OCI-LY7 (cell line): ENCODE measurements around the gene F7. TPM values are rescaled to one million over a fixed set of nuclear protein-coding genes. Genes with fewer than 3 reads are reported as not detected.

Source experiments
- BruUV-seq: library from RNA; stranded (reverse); fragments of 400-500 nt; replicated peaks from 2 replicates; lab custom pipeline; 2021; lab: Mats Ljungman, UMichigan
- CTCF ChIA-PET: fragments of 300-600 bp; sonication (Branson Sonifier 250); formaldehyde crosslinking; loops from one replicate; lab custom pipeline; 2022; ENCODE audit warnings: antibody characterized with exemption; ENCODE audit not compliant: unreplicated experiment; lab: Charles Lee
- POLR2A ChIA-PET: fragments of 300-600 bp; sonication (Branson Sonifier 250); formaldehyde crosslinking; loops from one replicate; lab custom pipeline; 2022; ENCODE audit warnings: antibody characterized with exemption; lab: Charles Lee
- DNase-seq: peaks from one replicate; pipeline ENCODE4 v3.0.0-alpha.2; 2015; ENCODE audit warnings: low spot score
- H2AFZ ChIP-seq: fragments of 200-600 bp; sonication (generic), shearing (Covaris generic); 2 replicates; pipeline ENCODE4 v1.6.1; 2014; ENCODE audit warnings: mild to moderate bottlenecking, antibody characterized with exemption, low read length, moderate library complexity
- H3K27ac ChIP-seq: fragments of 200-600 bp; sonication (generic); 2 replicates; pipeline ENCODE4 v1.5.1; 2014; ENCODE audit warnings: mixed run types, low read depth, mild to moderate bottlenecking, moderate library complexity, low read length, inconsistent platforms; ENCODE audit not compliant: poor library complexity, severe bottlenecking
- H3K36me3 ChIP-seq: fragments of 200-600 bp; sonication (generic); 2 replicates; pipeline ENCODE4 v1.6.1; 2014; ENCODE audit warnings: mild to moderate bottlenecking, antibody characterized with exemption, low read length, moderate library complexity, mixed read lengths; ENCODE audit not compliant: insufficient read depth
- H3K4me1 ChIP-seq: fragments of 200-600 bp; sonication (generic); 2 replicates; pipeline ENCODE4 v1.5.1; 2014; ENCODE audit warnings: mild to moderate bottlenecking, low read length; ENCODE audit not compliant: insufficient read depth, poor library complexity, severe bottlenecking
- H3K4me2 ChIP-seq: fragments of 200-600 bp; sonication (generic); 2 replicates; pipeline ENCODE4 v1.6.1; 2014; ENCODE audit warnings: mild to moderate bottlenecking, low read length
- H3K4me3 ChIP-seq: fragments of 200-600 bp; sonication (generic); 2 replicates; pipeline ENCODE4 v1.5.1; 2014; ENCODE audit warnings: mild to moderate bottlenecking, low read depth, low read length; ENCODE audit not compliant: poor library complexity, severe bottlenecking
- H3K79me2 ChIP-seq: fragments of 200-600 bp; sonication (generic); 2 replicates; pipeline ENCODE4 v1.6.1; 2016; ENCODE audit warnings: low read depth, mild to moderate bottlenecking, low read length, moderate library complexity, mixed read lengths; ENCODE audit not compliant: insufficient read depth
- H3K9me2 ChIP-seq: fragments of 200-600 bp; sonication (generic); 2 replicates; pipeline ENCODE4 v1.6.1; 2016; ENCODE audit warnings: mild to moderate bottlenecking, low read length, mixed read lengths; ENCODE audit not compliant: insufficient read depth
- H3K9me3 ChIP-seq: fragments of 200-600 bp; sonication (generic); 2 replicates; pipeline ENCODE4 v1.6.1; 2014; ENCODE audit warnings: mild to moderate bottlenecking, mixed run types, low read length, mixed read lengths
- H4K20me1 ChIP-seq: fragments of 200-600 bp; sonication (generic); 2 replicates; pipeline ENCODE4 v1.6.1; 2014; ENCODE audit warnings: mild to moderate bottlenecking, antibody characterized with exemption, low read length, moderate library complexity, mixed read lengths; ENCODE audit not compliant: insufficient read depth
- EZH2phosphoT487 ChIP-seq: fragments of 200-600 bp; sonication (generic); IDR thresholded peaks from 2 replicates; pipeline ENCODE4 v1.6.1; 2018; ENCODE audit warnings: low read depth, borderline replicate concordance, mild to moderate bottlenecking, mixed run types, antibody characterized with exemption, low read length, moderate library complexity, mixed read lengths
- intact Hi-C: fragments of 100-400 bp; cut with micrococcal nuclease; formaldehyde crosslinking; loops from one replicate; pipeline ENCODE4 v1.10.0; 2022; ENCODE audit not compliant: unreplicated experiment
- total RNA-seq, 2 experiments: library from RNA; depleted of rRNA in 1 of 2; stranded (reverse); fragments of >200 nt in 1 of 2; shearing (Covaris generic) in 1 of 2; gene quantifications; 2 replicates each; pipeline ENCODE4 v1.2.3, GENCODE V29; 2014 to 2022
- TF ChIP-seq, protein P1 (sequence below): fragments of 200-600 bp; sonication (generic); conservative IDR thresholded peaks from 2 replicates; pipeline ENCODE4 v1.5.1; 2014; ENCODE audit warnings: mild to moderate bottlenecking, antibody characterized with exemption, low read length, moderate library complexity, mixed read lengths

Gene F7
- total RNA-seq, 2 experiments from 2014 or later, result not detected

DNA sequence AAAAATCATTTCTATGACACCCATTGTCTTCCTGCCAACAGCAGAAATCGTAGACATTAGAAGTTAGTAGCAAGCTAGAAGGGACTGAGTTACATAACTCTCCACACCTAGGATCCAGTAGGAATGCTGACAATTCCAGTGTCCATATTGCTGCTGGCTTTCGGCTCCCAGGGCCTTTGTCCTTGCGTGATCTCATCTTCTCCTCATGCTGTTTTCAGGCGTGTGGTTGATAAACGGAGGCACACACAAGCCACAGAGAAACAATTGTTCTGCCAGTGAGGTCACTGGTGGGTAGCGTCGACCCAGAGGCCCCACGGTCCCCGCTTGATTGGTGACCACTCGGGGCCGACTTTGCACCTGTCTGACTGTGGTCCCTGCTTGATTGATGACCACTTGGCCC lies 31.6 kb upstream of the F7 start:
- Histone ChIP-seq H3K36me3 (no peaks in the 10 kb centered on the region), H3K79me2 (no peaks in the 10 kb centered on the region), H3K4me1 (no peaks in the 10 kb centered on the region), H3K4me3 (no peak overlapping the region), H2AFZ (no peak overlapping the region), H3K9me3 (no peaks in the 10 kb centered on the region), H3K4me2 (no peak overlapping the region), H4K20me1 (no peaks in the 10 kb centered on the region), H3K9me2 (no peaks in the 10 kb centered on the region), H3K27ac (no peak overlapping the region)
- CTCF ChIA-PET, result no interaction called here
- POLR2A ChIA-PET, result no interaction called here
- intact Hi-C loops, result no loop called here
- BruUV-seq, result no TSS peak
- TF ChIP-seq EZH2phosphoT487, result no peak
- TF ChIP-seq, protein P1, sequence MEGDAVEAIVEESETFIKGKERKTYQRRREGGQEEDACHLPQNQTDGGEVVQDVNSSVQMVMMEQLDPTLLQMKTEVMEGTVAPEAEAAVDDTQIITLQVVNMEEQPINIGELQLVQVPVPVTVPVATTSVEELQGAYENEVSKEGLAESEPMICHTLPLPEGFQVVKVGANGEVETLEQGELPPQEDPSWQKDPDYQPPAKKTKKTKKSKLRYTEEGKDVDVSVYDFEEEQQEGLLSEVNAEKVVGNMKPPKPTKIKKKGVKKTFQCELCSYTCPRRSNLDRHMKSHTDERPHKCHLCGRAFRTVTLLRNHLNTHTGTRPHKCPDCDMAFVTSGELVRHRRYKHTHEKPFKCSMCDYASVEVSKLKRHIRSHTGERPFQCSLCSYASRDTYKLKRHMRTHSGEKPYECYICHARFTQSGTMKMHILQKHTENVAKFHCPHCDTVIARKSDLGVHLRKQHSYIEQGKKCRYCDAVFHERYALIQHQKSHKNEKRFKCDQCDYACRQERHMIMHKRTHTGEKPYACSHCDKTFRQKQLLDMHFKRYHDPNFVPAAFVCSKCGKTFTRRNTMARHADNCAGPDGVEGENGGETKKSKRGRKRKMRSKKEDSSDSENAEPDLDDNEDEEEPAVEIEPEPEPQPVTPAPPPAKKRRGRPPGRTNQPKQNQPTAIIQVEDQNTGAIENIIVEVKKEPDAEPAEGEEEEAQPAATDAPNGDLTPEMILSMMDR, result no peak
- DNase-seq, result no peak

DNA sequence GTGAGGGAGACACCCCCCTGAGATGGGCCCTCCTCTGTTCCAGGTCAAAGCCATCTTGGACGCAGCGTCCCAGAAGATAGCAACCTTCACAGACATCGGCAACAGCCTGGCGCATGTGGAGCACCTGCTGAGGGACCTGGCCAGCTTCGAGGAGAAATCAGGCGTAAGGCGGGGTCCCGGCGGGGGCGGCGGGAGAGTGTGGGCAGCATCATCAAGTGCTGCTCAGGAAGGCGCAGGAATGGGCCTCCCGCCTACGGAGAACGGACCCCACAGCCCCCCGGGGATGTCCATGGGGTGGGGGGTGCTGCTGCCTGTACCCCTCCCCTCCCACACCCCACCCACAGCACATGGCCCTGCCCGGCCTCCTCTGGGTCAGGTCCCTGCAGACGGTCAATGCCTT lies 31.2 kb upstream of the F7 start:
- ChIA-PET POLR2A (no interaction called here), CTCF (no interaction called here)
- no peaks in the 10 kb centered on the region for H3K79me2 ChIP-seq
- no TSS peak for BruUV-seq
- no peak for DNase-seq
- no peaks in the 10 kb centered on the region for H3K9me3 ChIP-seq
- no peaks in the 10 kb centered on the region for H3K36me3 ChIP-seq
- H4K20me1 ChIP-seq, result no peaks in the 10 kb centered on the region
- H3K27ac ChIP-seq, result no peak overlapping the region
- H3K4me1 ChIP-seq, result no peaks in the 10 kb centered on the region
- no peak for TF ChIP-seq EZH2phosphoT487
- TF ChIP-seq, protein P1, result no peak
- H3K4me2 ChIP-seq, result no peak overlapping the region
- intact Hi-C loops, result no loop called here
- H3K4me3 ChIP-seq, result no peak overlapping the region
- no peak overlapping the region for H2AFZ ChIP-seq
- no peaks in the 10 kb centered on the region for H3K9me2 ChIP-seq

DNA sequence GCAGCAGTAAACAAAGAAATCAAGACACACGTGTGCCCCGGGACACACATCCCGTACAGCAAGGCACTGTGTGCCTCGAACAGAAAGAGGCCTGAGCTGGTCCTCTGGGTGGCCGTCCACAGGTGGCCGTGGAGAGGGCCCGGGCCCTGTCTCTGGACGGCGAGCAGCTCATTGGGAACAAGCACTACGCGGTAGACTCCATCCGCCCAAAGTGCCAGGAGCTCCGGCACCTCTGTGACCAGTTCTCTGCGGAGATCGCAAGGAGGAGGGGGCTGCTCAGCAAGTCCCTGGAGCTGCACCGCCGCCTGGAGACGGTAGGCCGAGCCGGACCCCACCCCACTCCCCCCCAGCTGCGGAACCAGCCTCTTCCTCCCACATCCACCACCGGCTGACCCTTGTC lies 30.7 kb upstream of the F7 start:
- Histone ChIP-seq H2AFZ (no peak overlapping the region), H3K79me2 (no peaks in the 10 kb centered on the region), H3K4me3 (no peak overlapping the region), H3K27ac (no peak overlapping the region), H4K20me1 (no peaks in the 10 kb centered on the region), H3K4me2 (no peak overlapping the region), H3K9me2 (no peaks in the 10 kb centered on the region), H3K36me3 (no peaks in the 10 kb centered on the region), H3K9me3 (no peaks in the 10 kb centered on the region), H3K4me1 (no peaks in the 10 kb centered on the region)
- no peak for DNase-seq
- POLR2A ChIA-PET, result no interaction called here
- TF ChIP-seq EZH2phosphoT487, result no peak
- TF ChIP-seq, protein P1, result no peak
- intact Hi-C loops, result no loop called here
- CTCF ChIA-PET, result no interaction called here
- BruUV-seq, result no TSS peak
